GM18907 (cell line): ENCODE data around the gene CDH11.

Experiments
- ATAC-seq: cut with Tn5 transposase; IDR thresholded peaks from one replicate; pipeline ENCODE4 v1.9.1; 2021; ENCODE audit warnings: mild to moderate bottlenecking, moderate library complexity; ENCODE audit not compliant: unreplicated experiment

CDH11 gene

GRCh38 chr16:64925166-64925565, 196.7 kb downstream of the CDH11 start:
- ATAC-seq, result no peak

- ATAC-seq, result no peak
Observed at GRCh38 chr16:64924086-64924485, 197.8 kb downstream of the CDH11 start.

- ATAC-seq, result no peak
Observed at GRCh38 chr16:64919929-64920607, 201.8 kb downstream of the CDH11 start.

GRCh38 chr16:64919141-64919540, 202.7 kb downstream of the CDH11 start:
- no peak for ATAC-seq

GRCh38 chr16:64916051-64916450, 205.8 kb downstream of the CDH11 start:
- no peak for ATAC-seq

GRCh38 chr16:64910356-64910755, 211.5 kb downstream of the CDH11 start:
- ATAC-seq, result no peak

GRCh38 chr16:64907844-64908243, 214.0 kb downstream of the CDH11 start:
- ATAC-seq, result no peak

- no peak for ATAC-seq
Observed at GRCh38 chr16:64903770-64904169, 218.1 kb downstream of the CDH11 start.

GRCh38 chr16:64900517-64900916, 221.3 kb downstream of the CDH11 start:
- ATAC-seq, result no peak

- ATAC-seq, result no peak
Observed at GRCh38 chr16:64900019-64900418, 221.8 kb downstream of the CDH11 start.

GRCh38 chr16:64898159-64898558, 223.7 kb downstream of the CDH11 start:
- no peak for ATAC-seq
